ENCODE results near the gene OOSP3.

The OOSP3 gene

DNA sequence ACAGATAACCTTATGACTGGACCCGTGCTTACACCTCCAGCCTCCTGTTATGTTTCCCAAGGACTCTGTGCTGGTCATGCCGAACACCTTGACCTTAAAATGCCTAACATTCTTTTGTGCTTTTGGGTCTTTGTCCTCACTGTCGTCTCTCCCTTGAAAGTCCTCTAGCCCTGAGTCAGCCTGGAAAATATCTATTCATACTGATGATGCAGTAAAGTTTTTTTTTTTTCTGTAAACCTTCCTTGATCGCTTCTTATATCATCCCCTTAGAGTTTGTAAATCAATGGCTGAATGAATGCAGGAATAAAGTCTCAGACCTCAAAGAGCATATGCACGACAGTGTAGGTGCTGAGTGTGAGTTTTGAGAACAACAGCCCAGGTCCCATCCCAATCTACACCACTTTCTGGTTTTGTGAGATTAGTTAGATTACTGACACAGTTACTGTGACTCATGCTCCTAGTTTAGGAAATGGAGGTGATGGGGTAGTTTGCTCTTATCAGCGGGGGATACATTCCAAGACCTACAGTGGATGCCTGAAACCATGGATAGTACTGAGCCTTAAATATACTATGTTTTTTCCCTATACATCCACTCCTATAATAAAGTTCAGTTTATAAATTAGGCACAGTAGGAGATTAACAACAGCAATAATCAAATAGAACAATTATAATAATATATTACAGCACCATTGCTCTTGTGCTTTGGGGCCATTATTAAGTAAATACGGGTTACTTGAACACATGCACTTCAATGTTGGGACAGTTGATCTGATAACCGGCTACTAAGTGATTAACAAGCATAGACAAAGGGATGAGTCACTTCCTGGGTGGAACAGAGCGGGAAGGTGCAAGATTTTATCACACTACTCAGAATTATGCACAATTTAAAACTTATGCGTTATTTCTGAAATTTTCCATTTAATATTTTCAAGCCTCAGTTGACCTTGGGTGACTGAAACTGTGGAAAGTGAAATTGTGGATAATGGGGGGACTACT, 20.8 kb upstream of the OOSP3 start:
- Histone ChIP-seq H3K4me2 (ENCODE audit: low read length) (no peak overlapping the region), H3K27me3 (ENCODE audit: low read depth, low read length) (peaks cover 14% of the 10 kb centered on the region), H3K4me3 (ENCODE audit: low read length) (no peak overlapping the region), H4K20me1 (ENCODE audit: insufficient read depth, low read length) (no peaks in the 10 kb centered on the region), H3K27ac (ENCODE audit: low read length) (no peak overlapping the region), H3K9me3 (ENCODE audit: insufficient read depth, low read length) (no peaks in the 10 kb centered on the region), H3K9ac (ENCODE audit: low read length) (no peak overlapping the region), H3K4me1 (ENCODE audit: low read length) (peaks cover 7% of the 10 kb centered on the region; the same call in 1 of the 2 replicates), H3K79me2 (ENCODE audit: low read length) (no peaks in the 10 kb centered on the region), H3K36me3 (replicated peaks; ENCODE audit: low read depth, low read length) (no peaks in the 10 kb centered on the region), H2AFZ (ENCODE audit: low read depth, low read length) (no peak overlapping the region)
- no peak for TF ChIP-seq EZH2phosphoT487 (IDR thresholded peaks at IDR 0.05; ENCODE audit: low read depth)
- TF ChIP-seq, protein P1, sequence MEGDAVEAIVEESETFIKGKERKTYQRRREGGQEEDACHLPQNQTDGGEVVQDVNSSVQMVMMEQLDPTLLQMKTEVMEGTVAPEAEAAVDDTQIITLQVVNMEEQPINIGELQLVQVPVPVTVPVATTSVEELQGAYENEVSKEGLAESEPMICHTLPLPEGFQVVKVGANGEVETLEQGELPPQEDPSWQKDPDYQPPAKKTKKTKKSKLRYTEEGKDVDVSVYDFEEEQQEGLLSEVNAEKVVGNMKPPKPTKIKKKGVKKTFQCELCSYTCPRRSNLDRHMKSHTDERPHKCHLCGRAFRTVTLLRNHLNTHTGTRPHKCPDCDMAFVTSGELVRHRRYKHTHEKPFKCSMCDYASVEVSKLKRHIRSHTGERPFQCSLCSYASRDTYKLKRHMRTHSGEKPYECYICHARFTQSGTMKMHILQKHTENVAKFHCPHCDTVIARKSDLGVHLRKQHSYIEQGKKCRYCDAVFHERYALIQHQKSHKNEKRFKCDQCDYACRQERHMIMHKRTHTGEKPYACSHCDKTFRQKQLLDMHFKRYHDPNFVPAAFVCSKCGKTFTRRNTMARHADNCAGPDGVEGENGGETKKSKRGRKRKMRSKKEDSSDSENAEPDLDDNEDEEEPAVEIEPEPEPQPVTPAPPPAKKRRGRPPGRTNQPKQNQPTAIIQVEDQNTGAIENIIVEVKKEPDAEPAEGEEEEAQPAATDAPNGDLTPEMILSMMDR (IDR thresholded peaks at IDR 0.05; ENCODE audit: low read depth, low read length): no peak

DNA sequence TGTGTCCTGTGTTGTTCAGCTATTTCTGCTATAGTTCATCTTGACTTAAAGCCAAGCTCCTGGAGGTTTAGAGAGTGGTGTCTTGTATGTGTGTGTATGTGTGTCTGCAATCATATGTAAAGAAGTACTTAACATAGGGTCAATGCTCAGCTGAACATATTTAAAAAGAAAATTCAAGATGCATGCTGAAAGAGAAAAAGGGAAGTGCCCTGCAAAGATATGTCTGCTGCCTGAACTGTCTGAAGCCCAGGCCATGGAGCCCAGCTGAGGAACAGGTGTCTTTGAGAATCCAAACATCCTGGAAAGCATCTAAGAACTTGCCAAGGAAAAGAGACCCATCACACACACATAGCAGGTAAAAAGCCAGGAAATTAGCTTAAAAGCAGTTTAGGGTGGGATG, 18.9 kb upstream of the OOSP3 start:
- TF ChIP-seq EZH2phosphoT487 (IDR thresholded peaks at IDR 0.05; ENCODE audit: low read depth): no peak
- TF ChIP-seq, protein P1 (IDR thresholded peaks at IDR 0.05; ENCODE audit: low read depth, low read length): no peak
- Histone ChIP-seq H3K9ac (ENCODE audit: low read length) (no peak overlapping the region), H4K20me1 (ENCODE audit: insufficient read depth, low read length) (no peaks in the 10 kb centered on the region), H3K27me3 (ENCODE audit: low read depth, low read length) (peaks cover 11% of the 10 kb centered on the region; the same call in 1 of the 2 replicates), H3K36me3 (replicated peaks; ENCODE audit: low read depth, low read length) (no peaks in the 10 kb centered on the region), H3K79me2 (ENCODE audit: low read length) (no peaks in the 10 kb centered on the region), H3K4me3 (ENCODE audit: low read length) (no peak overlapping the region), H3K27ac (ENCODE audit: low read length) (no peak overlapping the region), H3K4me1 (ENCODE audit: low read length) (peaks cover 7% of the 10 kb centered on the region; the same call in 1 of the 2 replicates), H3K9me3 (ENCODE audit: insufficient read depth, low read length) (no peaks in the 10 kb centered on the region), H2AFZ (ENCODE audit: low read depth, low read length) (no peak overlapping the region), H3K4me2 (ENCODE audit: low read length) (no peak overlapping the region)

DNA sequence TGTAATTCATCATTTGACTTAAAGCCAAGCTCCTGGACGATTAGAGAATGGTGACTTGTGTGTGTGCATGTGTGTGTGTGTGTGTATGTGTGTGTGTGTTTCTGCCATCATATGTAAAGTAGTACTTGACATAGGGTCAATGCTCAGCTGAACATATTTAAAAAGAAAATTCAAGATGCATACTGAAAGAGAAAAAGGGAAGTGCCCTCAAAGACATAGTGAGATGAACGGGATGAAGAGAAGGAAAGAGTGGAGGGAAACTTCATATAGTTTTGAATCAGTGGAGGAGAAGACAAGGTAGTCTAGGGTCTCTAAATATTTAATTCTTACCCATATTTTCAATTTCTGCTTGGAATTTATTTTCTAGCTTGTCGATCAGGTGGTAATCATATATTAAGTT, 16.3 kb upstream of the OOSP3 start:
- H3K9ac ChIP-seq (ENCODE audit: low read length): no peak overlapping the region
- TF ChIP-seq, protein P1 (IDR thresholded peaks at IDR 0.05; ENCODE audit: low read depth, low read length): no peak
- TF ChIP-seq EZH2phosphoT487 (IDR thresholded peaks at IDR 0.05; ENCODE audit: low read depth): no peak
- H3K27me3 ChIP-seq (ENCODE audit: low read depth, low read length): no peaks in the 10 kb centered on the region
- no peaks in the 10 kb centered on the region for H4K20me1 ChIP-seq (ENCODE audit: insufficient read depth, low read length)
- no peak overlapping the region for H3K4me3 ChIP-seq (ENCODE audit: low read length)
- H3K9me3 ChIP-seq (ENCODE audit: insufficient read depth, low read length): no peaks in the 10 kb centered on the region
- H3K4me1 ChIP-seq (ENCODE audit: low read length): peaks cover 7% of the 10 kb centered on the region; the same call in 1 of the 2 replicates
- no peaks in the 10 kb centered on the region for H3K79me2 ChIP-seq (ENCODE audit: low read length)
- no peak overlapping the region for H2AFZ ChIP-seq (ENCODE audit: low read depth, low read length)
- H3K36me3 ChIP-seq (replicated peaks; ENCODE audit: low read depth, low read length): no peaks in the 10 kb centered on the region
- no peak overlapping the region for H3K27ac ChIP-seq (ENCODE audit: low read length)
- no peak overlapping the region for H3K4me2 ChIP-seq (ENCODE audit: low read length)

DNA sequence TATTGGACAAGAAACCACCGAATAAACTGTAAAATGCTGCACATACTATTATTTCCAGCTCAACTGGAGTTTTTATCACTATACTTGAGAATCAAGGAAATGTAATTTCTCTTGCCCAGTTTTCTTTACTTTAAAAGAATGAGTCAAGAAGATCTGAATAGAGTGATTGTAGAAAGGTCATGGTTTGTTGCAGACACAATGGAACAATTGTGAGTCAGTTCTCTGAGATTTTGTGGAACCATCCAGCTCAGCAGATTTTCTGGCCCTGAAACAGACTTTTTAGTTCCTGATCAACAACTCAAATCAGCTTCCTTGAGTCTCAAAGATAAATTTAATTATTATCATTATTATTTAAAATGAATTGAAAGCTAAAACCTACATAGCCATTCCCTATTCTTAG, 13.6 kb upstream of the OOSP3 start:
- Histone ChIP-seq H3K27me3 (ENCODE audit: low read depth, low read length) (no peaks in the 10 kb centered on the region), H3K9ac (ENCODE audit: low read length) (no peak overlapping the region), H2AFZ (ENCODE audit: low read depth, low read length) (no peak overlapping the region), H3K4me1 (ENCODE audit: low read length) (peaks cover 7% of the 10 kb centered on the region; the same call in 1 of the 2 replicates), H3K36me3 (replicated peaks; ENCODE audit: low read depth, low read length) (no peaks in the 10 kb centered on the region), H4K20me1 (ENCODE audit: insufficient read depth, low read length) (no peaks in the 10 kb centered on the region), H3K4me2 (ENCODE audit: low read length) (no peak overlapping the region), H3K27ac (ENCODE audit: low read length) (no peak overlapping the region), H3K9me3 (ENCODE audit: insufficient read depth, low read length) (no peaks in the 10 kb centered on the region), H3K4me3 (ENCODE audit: low read length) (no peak overlapping the region), H3K79me2 (ENCODE audit: low read length) (no peaks in the 10 kb centered on the region)
- no peak for TF ChIP-seq EZH2phosphoT487 (IDR thresholded peaks at IDR 0.05; ENCODE audit: low read depth)
- TF ChIP-seq, protein P1 (IDR thresholded peaks at IDR 0.05; ENCODE audit: low read depth, low read length): no peak

All from OCI-LY3 (cell line).